GM18520 (cell line): ENCODE data around the gene S100A8.
"Not testable (repeated sequence)": the region's sequence is repeated elsewhere in the genome, so short reads cannot be mapped to it uniquely, and the experiment has no call there.

ENCODE experiments used
- ATAC-seq: cut with Tn5 transposase; IDR thresholded peaks from one replicate; pipeline ENCODE4 v1.9.1; 2021; ENCODE audit not compliant: unreplicated experiment

The S100A8 gene

DNA sequence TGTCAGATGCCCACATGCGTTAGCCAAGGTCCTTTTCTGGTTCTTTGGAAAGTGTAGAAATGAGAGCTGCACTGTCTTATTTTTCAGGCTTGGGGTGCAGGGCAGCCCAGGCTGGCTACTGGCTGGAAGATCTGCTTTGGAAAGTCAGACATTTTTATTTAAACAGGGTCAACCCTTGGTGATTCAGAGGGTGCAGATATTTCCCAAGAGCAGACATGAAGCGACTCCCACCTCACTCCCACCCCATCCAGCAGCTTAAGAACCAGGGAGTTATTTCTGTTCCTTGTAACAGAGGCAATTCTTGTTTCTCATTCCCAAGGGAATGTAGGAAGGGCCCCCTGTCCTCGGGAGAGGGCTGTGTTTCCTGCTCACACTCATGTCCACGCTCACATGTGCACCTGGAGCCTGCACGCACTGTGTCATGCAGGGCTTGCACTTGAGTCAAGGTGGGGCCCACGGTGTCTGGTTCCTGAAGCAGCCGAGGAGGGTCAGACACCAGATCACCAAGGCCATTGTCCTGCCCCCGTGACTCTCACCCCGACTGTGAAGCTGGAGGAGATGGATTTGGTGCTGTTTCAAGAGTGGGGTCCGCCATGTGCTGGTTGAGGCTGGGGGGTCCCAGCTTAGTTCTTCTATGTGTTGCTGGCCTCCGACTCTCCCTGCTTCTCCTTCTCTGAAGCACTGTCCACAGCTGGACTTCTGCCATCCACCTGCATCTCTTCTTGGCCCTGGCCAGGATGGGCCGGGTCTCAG, 26.4 kb upstream of the S100A8 start:
- no peak for ATAC-seq

- no peak for ATAC-seq
Measured at GRCh38 chr1:153415850-153416570, 25.1 kb upstream of the S100A8 start, which contains the start of gene S100A7A. Gene S100A7A, plus strand, starts transcription at chr1:153416520. Its CDS starts 1,563 bp downstream, at chr1:153418083.

DNA sequence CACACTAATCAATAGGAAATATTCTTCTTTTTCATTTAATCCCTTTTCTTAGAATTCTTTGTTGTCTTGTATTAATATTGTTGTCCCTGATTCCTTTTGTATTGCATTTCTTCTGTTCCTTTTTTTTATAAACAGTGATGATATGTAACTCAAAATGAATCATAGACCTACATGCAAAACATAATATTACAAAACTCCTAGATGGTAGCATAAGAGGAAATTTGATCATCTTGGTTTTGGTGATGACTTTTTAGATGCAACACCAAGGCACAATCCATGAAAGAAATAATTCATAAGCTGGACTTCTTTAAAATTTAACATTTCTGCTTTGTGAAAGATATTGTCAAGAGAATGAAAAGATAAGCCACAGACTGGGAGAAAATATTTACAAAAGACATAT, 23.1 kb upstream of the S100A8 start:
- not testable (repeated sequence) for ATAC-seq

GRCh38 chr1:153407274-153407673, 16.4 kb upstream of the S100A8 start:
- not testable (repeated sequence) for ATAC-seq

- not testable (repeated sequence) for ATAC-seq
Measured at GRCh38 chr1:153405825-153406599, 15.1 kb upstream of the S100A8 start.

DNA sequence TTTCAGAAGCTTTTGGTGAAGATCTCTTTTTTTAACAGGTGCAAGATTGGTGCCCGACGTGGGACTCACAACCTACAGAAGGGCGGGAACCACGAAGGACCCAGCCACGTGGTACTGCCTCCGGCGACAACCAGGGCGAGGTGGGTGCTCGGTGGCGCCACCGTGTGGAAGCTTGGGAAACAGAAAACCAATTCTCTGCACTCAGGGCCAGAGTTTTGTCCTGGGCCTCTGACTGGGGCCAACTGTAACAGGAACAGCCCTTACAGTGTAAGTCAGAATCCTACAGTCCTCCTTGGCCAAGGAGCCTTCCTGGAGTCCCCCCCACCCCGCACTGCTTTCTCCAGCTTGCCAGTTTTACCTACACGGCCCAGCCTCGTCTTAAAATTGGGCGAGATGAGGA, 13.9 kb upstream of the S100A8 start:
- no peak for ATAC-seq

DNA sequence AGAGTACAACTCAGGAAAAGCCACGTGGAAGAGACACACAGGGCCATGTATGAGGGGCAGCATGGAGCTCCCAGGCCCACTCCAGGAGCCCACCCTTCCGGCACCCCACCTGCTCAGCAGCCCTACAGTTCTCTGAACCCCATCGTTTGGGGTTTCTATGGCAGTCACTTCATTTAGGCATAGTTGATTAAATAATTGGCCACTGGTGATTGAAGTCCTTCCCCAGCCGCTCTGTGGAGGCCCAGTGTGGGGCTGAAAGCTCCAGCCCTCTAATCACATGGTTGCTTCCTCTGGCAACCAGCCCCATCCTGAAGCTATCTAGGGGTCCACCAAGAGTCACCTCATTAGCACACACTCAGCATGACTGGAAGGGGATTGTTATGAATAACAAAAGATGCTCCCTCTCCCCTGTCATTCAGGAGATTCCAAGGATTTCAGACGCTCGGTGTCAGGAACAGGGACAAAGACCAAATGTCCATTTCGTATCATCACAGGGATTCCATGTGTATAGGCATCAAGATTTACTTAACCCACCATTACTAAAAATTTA, 13.3 kb upstream of the S100A8 start:
- no peak for ATAC-seq

GRCh38 chr1:153403421-153404085, 12.7 kb upstream of the S100A8 start:
- ATAC-seq: no peak

DNA sequence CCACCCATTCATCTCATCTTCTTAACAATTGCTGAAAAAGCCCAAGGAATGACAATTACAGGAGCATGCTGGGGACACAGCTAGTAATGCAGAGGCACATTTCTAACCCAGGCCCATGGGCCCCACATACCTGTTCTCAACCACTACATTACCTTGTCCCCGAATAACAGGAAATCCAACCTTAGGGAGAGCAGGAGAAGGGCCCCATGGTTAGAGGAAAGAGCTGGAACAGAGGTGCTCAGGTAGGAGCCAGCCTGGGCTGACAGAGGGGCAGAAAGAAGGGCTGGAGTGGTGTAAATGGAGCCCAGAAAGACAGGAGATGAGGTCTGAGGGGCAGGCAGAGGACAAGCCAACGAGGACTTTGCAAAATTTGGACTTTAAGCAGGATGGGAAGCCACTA, 11.4 kb upstream of the S100A8 start:
- no peak for ATAC-seq

DNA sequence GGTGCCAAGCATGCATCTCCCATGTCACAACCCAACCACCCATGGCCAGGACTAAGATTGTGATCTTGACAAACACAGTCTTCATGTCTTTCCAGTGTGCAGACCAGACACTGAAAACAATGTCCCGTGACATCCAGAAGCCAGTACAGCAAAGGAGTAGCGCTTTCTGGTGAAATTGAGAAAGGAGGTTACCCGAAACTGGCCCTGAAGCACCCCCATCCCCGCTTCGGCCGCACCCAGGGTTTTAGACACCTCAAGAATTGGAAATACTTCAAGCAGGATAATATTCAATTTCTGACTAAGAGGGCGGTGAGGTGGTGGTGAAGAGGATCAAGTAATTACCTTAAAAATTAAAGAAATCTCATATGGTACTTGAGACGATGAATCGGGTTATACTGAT, 10.6 kb upstream of the S100A8 start:
- ATAC-seq: no peak

GRCh38 chr1:153400244-153400643, 9.4 kb upstream of the S100A8 start:
- no peak for ATAC-seq

DNA sequence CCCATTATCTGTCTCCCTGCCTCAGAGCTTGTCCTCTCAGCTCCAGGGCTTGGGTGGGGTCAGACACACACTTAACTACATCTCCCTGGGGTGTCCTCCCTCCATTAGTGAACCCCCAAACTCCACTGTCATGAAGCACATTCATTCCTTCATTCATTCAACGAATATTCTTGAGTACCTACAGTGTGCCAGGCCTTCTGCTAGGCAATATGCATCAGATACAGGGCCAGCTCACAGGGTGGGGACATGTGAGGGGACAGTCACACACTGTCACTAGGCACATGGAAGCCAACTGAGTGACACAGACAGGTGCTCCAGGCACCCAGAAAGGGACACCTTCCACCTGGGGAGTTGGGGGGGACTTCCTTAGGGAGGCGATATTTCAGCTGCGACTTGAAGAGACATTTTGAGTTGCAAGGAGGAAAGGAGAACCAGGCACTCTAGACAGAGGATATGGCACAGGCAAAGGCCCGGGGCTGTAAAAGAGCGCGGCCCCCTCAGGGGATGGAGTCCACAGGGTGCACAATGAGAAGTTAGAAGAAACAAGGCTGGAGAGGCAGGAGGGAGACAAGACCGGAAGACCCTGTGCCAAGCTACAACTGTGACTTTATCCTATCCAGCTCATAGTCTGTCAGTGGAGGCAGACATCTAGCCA, 8.7 kb upstream of the S100A8 start:
- no peak for ATAC-seq

DNA sequence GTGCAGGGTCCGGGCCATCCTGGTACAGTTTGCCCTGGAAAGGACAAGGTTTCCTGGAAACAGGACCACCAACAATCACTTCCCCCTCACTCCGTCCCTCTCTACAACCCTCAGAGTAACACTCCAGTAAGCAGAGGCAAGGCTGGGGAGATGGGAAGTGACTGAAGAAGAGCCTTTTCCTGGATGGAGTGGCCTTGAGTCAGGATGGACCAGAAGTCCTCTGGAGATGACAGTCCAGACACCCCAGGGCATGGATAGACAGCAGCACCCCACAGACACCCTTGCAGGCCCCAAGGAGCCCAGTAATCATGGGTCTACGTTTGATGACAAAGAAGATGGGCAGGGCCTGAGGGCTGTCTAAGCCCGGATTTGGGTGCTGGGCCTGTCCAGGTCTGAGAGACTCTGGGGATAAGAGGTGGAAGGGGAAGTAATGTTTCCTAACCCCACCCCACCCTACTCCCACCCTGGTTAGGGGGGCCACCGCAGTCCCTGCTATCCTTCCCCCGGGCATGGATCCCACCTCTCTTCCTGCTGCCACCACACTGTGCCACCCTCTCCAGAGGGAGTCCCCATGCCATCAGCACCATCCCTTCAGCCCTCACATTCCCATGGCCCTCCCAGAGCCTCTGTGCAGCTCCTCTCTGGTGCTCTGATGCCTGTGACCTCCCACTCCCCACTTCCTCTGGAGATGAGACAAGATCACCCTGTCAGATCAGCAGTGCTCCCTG, 7.2 kb upstream of the S100A8 start:
- no peak for ATAC-seq

GRCh38 chr1:153397051-153397923, 6.4 kb upstream of the S100A8 start:
- no peak for ATAC-seq

GRCh38 chr1:153396461-153396860, 5.6 kb upstream of the S100A8 start:
- ATAC-seq: no peak

DNA sequence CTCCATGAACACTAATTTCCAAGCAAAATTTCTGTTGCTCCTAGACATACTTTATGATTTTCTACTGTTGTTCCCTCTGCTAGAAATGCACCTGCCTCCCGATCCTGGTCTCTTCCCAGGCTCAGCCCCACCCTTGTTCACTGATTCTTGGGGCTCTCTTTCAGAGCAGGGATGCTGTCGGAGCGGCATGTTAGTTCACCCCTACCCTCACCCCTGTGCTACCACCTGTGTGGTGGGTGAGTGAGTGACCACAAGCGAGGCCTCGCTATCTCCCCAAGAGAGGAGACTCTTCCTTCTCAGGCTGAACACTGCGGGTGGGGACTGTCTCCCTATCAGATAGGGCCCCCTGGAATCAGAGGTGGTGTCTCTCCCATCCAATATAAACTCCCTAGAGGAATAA, 4.9 kb upstream of the S100A8 start:
- ATAC-seq: no peak

DNA sequence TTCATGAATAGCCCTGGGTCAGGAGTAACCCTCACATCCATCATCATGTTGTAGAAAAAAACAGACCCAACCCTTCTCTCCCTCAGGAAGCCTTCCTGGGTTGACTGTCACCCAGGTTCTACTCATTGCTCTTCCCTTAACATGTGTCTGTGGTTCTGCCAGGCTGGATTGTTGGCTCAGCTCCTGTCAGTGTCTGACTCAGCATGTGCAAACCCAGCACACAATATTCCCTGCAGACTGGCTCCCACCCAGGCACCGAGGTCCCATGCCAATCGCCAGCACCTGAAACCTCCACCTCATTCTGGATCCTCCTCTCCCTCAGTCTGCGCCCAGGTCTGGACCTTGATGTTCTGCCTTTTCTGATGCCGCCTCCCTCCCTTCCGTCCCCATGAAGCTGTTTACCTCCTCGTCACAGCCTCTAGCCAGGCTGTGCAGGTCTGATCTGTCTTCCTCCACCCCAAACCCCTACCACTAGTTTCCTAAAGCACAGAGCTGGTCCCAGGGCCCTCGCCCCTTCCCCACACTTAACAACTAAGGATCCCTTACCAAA, 4.3 kb upstream of the S100A8 start:
- ATAC-seq: no peak

DNA sequence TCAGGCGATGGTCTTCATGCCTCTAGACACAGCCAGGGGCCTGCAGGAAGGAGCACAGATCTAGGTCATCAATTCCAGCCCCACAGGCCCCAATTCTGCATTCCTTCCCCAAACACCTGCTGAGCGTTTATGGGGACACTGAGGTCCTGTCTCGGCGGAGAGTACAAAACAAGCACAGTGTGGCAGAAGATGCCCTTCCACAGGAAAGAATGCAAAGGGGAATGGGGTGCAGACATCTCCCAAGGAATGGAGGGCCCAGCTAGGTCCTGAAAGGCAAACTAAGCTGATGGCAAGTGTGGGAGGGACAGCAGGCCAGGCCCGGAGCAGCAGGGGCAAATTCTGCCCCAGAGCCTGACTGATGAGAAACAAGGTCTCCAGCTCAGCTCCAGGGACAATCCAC, 3.5 kb upstream of the S100A8 start:
- no peak for ATAC-seq
